DMS153 (cell line): ENCODE data around the gene NDUFS5.
"Not testable (repeated sequence)": the region's sequence is repeated elsewhere in the genome, so short reads cannot be mapped to it uniquely, and the experiment has no call there.

Experiments used
- DNase-seq: peaks from one replicate; lab custom pipeline; 2025; lab: John Stamatoyannopoulos, UW

Gene NDUFS5

DNA sequence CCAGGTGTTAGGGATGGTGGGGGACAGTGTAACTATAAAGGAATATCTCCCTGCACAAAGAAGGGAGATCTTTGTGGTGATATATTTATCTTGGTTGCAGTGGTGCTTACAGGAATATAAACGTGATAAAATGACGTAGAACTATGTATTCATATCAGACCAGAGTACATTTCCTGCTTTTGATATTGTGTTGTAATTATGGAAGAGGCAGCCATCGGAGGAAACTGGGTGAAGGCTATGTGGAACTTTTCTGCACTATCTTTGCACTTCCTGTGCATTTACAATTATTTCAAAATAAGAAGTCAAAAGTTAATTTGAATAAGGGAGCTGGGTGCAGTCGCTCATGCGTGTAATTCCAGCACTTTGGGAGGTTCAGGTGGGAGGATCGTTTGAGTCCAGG lies 37.6 kb downstream of the NDUFS5 start:
- no peak for DNase-seq

GRCh38 chr1:39065542-39065941 lies 39.4 kb downstream of the NDUFS5 start:
- DNase-seq = peak; percentile 45

DNA sequence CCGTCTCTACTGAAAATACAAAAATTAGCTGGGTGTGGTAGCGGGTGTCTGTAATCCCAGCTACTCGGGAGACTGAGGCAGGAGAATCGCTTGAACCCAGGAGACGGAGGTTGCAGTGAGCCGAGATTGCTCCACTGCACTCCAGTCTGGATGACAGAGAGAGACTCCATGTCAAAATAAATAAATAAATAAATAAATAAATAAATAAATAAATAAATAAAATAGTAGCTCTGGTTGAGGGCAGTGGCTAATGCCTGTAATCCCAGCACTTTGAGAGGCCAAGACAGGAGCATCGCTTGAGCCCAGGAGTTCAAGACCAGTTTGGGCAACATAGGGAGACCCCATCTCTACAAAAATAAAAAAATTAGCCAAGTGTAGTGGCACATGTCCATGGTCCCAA lies 42.1 kb downstream of the NDUFS5 start:
- DNase-seq = not testable (repeated sequence)

DNA sequence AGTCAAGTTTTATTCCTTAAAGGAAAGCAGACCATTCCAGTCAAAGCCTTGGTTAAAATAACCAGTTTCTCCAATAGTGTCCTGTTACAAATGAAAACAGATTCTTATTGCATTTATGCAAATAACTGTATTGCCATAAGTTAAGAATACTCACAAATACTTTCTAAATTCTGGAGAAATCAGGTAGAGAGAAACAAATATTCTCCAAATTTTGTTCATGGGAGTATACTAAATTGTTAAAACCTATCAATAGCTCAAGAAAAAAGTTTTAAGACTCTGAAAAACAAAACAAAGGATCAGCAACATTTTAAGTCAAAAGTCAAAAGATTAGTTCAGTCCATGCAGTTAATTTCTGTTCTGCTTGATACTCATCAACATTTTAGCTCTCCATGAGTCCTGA lies 45.4 kb downstream of the NDUFS5 start:
- DNase-seq = not testable (repeated sequence)

GRCh38 chr1:39076127-39076798 lies 50.1 kb downstream of the NDUFS5 start:
- no peak for DNase-seq

DNA sequence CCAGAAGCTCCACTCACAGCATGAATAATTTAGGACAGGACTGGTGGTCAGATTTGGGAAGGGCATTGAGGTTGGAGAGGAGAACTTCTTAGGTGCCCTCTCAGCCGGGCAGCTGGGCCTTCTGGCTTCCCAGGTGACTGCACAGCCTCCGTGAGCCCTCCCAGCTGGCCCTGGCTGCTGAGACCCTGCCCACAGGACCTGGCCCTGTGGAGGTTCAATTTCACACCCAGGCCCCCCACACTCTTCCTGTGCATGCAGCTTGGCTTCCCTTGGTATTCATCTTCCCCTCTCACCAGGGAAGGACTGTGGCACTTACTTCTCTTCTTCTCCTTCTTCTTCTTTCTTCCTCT lies 50.6 kb downstream of the NDUFS5 start:
- no peak for DNase-seq

GRCh38 chr1:39080269-39080826 lies 54.2 kb downstream of the NDUFS5 start:
- DNase-seq = no peak

GRCh38 chr1:39080831-39081270 lies 54.7 kb downstream of the NDUFS5 start:
- no peak for DNase-seq

DNA sequence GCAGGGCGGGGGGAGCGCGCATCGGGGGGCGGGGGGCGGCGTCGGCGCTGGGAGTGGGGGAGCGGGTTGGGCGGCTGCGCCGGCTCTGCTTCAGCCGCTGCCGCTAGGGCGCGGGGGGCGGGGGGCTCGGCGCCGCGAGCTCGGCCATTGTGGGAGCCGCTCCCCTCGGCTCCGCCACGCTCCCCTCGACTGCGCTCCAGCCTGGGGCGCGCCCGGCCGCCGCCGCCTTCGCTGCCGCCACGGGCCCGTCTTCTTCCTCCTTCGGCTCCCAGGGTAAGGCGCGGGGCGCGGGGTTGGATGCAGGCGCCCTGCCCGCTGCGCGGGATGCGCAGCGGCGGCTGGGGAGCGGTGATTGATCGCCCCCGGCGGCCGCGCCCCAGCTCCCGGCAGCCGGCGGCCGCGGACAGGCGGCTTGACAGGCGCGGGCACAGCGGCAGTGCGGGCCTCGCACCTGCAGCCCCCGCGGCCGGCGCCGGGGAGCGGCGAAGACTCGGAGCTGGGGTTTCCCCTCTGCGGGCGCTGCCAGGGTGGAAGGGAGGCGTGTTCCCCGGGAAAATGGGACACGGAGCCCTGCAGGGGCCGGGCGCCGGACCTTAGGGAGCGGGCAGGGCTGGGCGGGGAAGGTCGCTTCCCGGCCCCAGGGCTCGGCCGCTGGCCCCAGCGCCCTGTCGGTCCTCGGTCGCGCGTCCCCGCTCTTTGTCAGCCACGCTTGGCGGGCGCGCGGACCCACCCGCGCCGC lies 55.3 kb downstream of the NDUFS5 start:
- no peak for DNase-seq

DNA sequence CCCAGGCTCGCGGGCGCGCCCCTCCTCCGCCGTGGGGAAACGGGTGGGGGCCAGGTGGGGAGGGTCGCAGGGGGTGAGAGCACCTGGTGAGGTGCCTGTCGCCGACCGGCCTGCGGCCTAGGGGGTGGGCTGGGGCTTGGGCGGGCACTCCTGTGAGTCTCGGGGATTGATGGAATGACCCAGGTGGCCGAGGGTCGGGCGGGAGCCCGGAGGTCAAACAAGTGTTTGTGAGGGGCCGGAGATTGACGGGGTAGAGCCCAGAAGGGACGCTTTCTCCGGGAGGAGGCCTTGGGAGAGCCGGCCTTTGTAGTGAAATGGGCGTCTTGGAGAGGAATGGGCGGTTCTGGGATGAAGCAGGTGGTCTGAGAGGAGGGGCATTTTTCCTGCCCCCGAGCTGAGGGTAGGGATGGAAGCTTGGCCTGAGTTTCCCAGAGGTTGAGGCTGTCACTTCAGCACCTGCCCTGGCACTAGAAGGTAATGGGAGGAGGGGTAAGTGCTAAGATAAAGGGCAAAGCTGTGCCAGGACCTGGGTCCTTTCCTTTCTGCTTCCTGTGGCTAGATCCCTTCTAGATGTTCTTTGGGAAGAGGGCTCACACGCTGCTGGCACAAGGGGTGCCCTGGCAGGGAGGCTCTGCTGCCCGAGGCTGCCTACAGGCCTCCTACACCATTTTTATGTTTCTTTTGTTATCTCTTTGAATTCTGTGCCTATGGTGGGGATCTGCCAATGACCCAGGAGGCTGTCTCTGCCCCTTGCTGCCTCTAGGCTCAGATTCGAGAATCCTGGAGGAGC lies 56.1 kb downstream of the NDUFS5 start:
- DNase-seq = no peak

GRCh38 chr1:39082811-39083576 lies 56.8 kb downstream of the NDUFS5 start:
- DNase-seq = no peak

GRCh38 chr1:39084191-39084590 lies 58.0 kb downstream of the NDUFS5 start:
- no peak for DNase-seq
